Stimulated activated CD4-positive, alpha-beta T cell treated with anti-CD3 and anti-CD28 coated beads, Interleukin-4, amount 100 ng/mL, for 1 hour (primary cell): Measurements from ENCODE around the gene APLN.

Source experiments
- DNase-seq: peaks from one replicate; pipeline ENCODE4 v3.0.0-alpha.2; 2020

APLN gene

GRCh38 chrX:129654652-129655546, at the start of gene APLN:
Gene APLN (minus strand): TSS chrX:129654956. CDS start chrX:129654630, 326 bp downstream.
- DNase-seq: peak; percentile 2

- no peak for DNase-seq
Observed at GRCh38 chrX:129704491-129704890, 49.7 kb upstream of the APLN start.

- DNase-seq: no peak
Observed at GRCh38 chrX:129701624-129702069, 46.9 kb upstream of the APLN start.

GRCh38 chrX:129700536-129700935, 45.8 kb upstream of the APLN start:
- DNase-seq: no peak

GRCh38 chrX:129698150-129698549, 43.4 kb upstream of the APLN start:
- no peak for DNase-seq

GRCh38 chrX:129697204-129697829, 42.6 kb upstream of the APLN start:
- DNase-seq: no peak

- DNase-seq: no peak
Observed at GRCh38 chrX:129696463-129697155, 41.9 kb upstream of the APLN start.

GRCh38 chrX:129695937-129696336, 41.2 kb upstream of the APLN start:
- no peak for DNase-seq

- DNase-seq: no peak
Observed at GRCh38 chrX:129695535-129695934, 40.8 kb upstream of the APLN start.

GRCh38 chrX:129694805-129695204, 40.0 kb upstream of the APLN start:
- no peak for DNase-seq

GRCh38 chrX:129693354-129693753, 38.6 kb upstream of the APLN start:
- DNase-seq: no peak

GRCh38 chrX:129690435-129690834, 35.7 kb upstream of the APLN start:
- DNase-seq: no peak

- no peak for DNase-seq
Observed at GRCh38 chrX:129689796-129690195, 35.0 kb upstream of the APLN start.

GRCh38 chrX:129688097-129688496, 33.3 kb upstream of the APLN start:
- no peak for DNase-seq

GRCh38 chrX:129686422-129686948, 31.7 kb upstream of the APLN start:
- DNase-seq: no peak

- DNase-seq: no peak
Observed at GRCh38 chrX:129682979-129683378, 28.2 kb upstream of the APLN start.

GRCh38 chrX:129679901-129680300, 25.1 kb upstream of the APLN start:
- no peak for DNase-seq

GRCh38 chrX:129678614-129679195, 23.9 kb upstream of the APLN start:
- DNase-seq: peak; percentile 32

- no peak for DNase-seq
Observed at GRCh38 chrX:129667412-129667811, 12.7 kb upstream of the APLN start.

GRCh38 chrX:129665916-129666644, 11.3 kb upstream of the APLN start:
- no peak for DNase-seq

- no peak for DNase-seq
Observed at GRCh38 chrX:129663171-129663570, 8.4 kb upstream of the APLN start.

GRCh38 chrX:129661369-129661768, 6.6 kb upstream of the APLN start:
- DNase-seq: no peak
